Esophagus squamous epithelium (tissue), 4 donors: ENCODE measurements around the gene CATSPER1.

Experiments used
- CTCF ChIP-seq, 6 experiments: fragments of 450-650 bp in 4 of 6; fragments of 200-600 bp in 2 of 6; sonication (generic) in 2 of 6; IDR thresholded peaks; one replicate each; pipeline ENCODE4 v1.5.1; 2016 to 2019; ENCODE audit warnings: antibody characterized with exemption in 6 of 6, mild to moderate bottlenecking in 4 of 6, moderate library complexity in 4 of 6
- POLR2A ChIP-seq, 4 donors: fragments of 450-650 bp; IDR thresholded peaks; one replicate each; pipeline ENCODE4 v1.6.1; 2017; ENCODE audit warnings: antibody characterized with exemption in 4 of 4, mild to moderate bottlenecking in 4 of 4, moderate library complexity in 3 of 4

- no peak for TF ChIP-seq CTCF (IDR thresholded peaks at IDR 0.05)
- TF ChIP-seq POLR2A (IDR thresholded peaks at IDR 0.05), result no peak
Measured at GRCh38 chr11:65982824-65983588, 43.3 kb downstream of the CATSPER1 start.
